SK-N-SH treated with all-trans-retinoic acid at 6 μM for 48 hours (cell line): ENCODE measurements around the gene THSD8.

Experiments used
- ATAC-seq: fragments of 200-7000 bp; cut with Tn5 transposase; 3 replicates; pipeline ENCODE4 v1.9.1; 2020; ENCODE audit warnings: mild to moderate bottlenecking, moderate library complexity
- ARNTL ChIP-seq: fragments of 450-650 bp; formaldehyde crosslinking; IDR thresholded peaks from 2 replicates; pipeline ENCODE4 v1.5.0; 2020; ENCODE audit warnings: low read depth, mild to moderate bottlenecking, moderate library complexity, borderline replicate concordance
- CREB5 ChIP-seq: fragments of 250-450 bp; sonication (Bioruptor Pico); IDR thresholded peaks from 2 replicates; pipeline ENCODE4 v1.5.1; 2020; ENCODE audit warnings: low read depth, mild to moderate bottlenecking, moderate library complexity
- CSDC2 ChIP-seq: fragments of 250-450 bp; sonication (Bioruptor Pico); IDR thresholded peaks from 2 replicates; pipeline ENCODE4 v1.5.0; 2020; ENCODE audit warnings: mild to moderate bottlenecking, moderate library complexity
- CSRNP3 ChIP-seq: fragments of 250-450 bp; sonication (Bioruptor Pico); IDR thresholded peaks from 2 replicates; pipeline ENCODE4 v1.5.1; 2021; ENCODE audit warnings: mild to moderate bottlenecking, moderate library complexity
- ESRRG ChIP-seq: fragments of 250-450 bp; sonication (Bioruptor Pico); IDR thresholded peaks from 2 replicates; pipeline ENCODE4 v1.6.1; 2021; ENCODE audit warnings: mild to moderate bottlenecking
- GLIS3 ChIP-seq: fragments of 250-450 bp; sonication (Bioruptor Pico); IDR thresholded peaks from 2 replicates; pipeline ENCODE4 v1.5.0; 2020; ENCODE audit warnings: mild to moderate bottlenecking, moderate library complexity
- ISL1 ChIP-seq: fragments of 250-450 bp; sonication (Bioruptor Pico); IDR thresholded peaks from 2 replicates; pipeline ENCODE4 v2.1.2; 2022; ENCODE audit warnings: mild to moderate bottlenecking, moderate library complexity
- POU6F1 ChIP-seq: fragments of 250-450 bp; sonication (Bioruptor Pico); IDR thresholded peaks from 2 replicates; pipeline ENCODE4 v1.8.0; 2021; ENCODE audit warnings: low read depth, mild to moderate bottlenecking, moderate library complexity, borderline replicate concordance
- RARB ChIP-seq: fragments of 250-450 bp; sonication (Bioruptor Pico); IDR thresholded peaks from 2 replicates; pipeline ENCODE4 v1.8.0; 2021; ENCODE audit warnings: mild to moderate bottlenecking, moderate library complexity
- SNAI2 ChIP-seq: fragments of 250-450 bp; sonication (Bioruptor Pico); IDR thresholded peaks from 2 replicates; pipeline ENCODE4 v1.5.0; 2020; ENCODE audit warnings: mild to moderate bottlenecking, moderate library complexity
- TCF4 ChIP-seq: fragments of 250-450 bp; sonication (Bioruptor Pico); IDR thresholded peaks from 2 replicates; pipeline ENCODE4 v1.8.0; 2021; ENCODE audit warnings: mild to moderate bottlenecking, moderate library complexity, borderline replicate concordance
- TOX ChIP-seq: fragments of 250-450 bp; sonication (Bioruptor Pico); IDR thresholded peaks from 2 replicates; pipeline ENCODE4 v1.8.0; 2021; ENCODE audit warnings: mild to moderate bottlenecking, moderate library complexity, borderline replicate concordance
- TSHZ2 ChIP-seq: fragments of 250-450 bp; sonication (Bioruptor Pico); IDR thresholded peaks from 2 replicates; pipeline ENCODE4 v1.5.0; 2020; ENCODE audit warnings: mild to moderate bottlenecking, moderate library complexity
- ZC3H10 ChIP-seq: fragments of 250-450 bp; sonication (Bioruptor Pico); IDR thresholded peaks from 2 replicates; pipeline ENCODE4 v1.5.1; 2021; ENCODE audit warnings: mild to moderate bottlenecking, moderate library complexity
- ZFP3 ChIP-seq: fragments of 250-450 bp; sonication (Bioruptor Pico); IDR thresholded peaks from 2 replicates; pipeline ENCODE4 v1.5.0; 2020; ENCODE audit warnings: mild to moderate bottlenecking, moderate library complexity
- ZFP30 ChIP-seq: fragments of 450-650 bp; formaldehyde crosslinking; IDR thresholded peaks from 2 replicates; pipeline ENCODE4 v1.5.0; 2022; ENCODE audit warnings: mild to moderate bottlenecking, moderate library complexity
- ZNF565 ChIP-seq: fragments of 450-650 bp; formaldehyde crosslinking; conservative IDR thresholded peaks from 2 replicates; pipeline ENCODE4 v1.5.0; 2020; ENCODE audit warnings: low read depth, mild to moderate bottlenecking, moderate library complexity
- ZNF70 ChIP-seq: fragments of 450-650 bp; formaldehyde crosslinking; IDR thresholded peaks from 2 replicates; pipeline ENCODE4 v1.5.0; 2020; ENCODE audit warnings: mild to moderate bottlenecking, moderate library complexity
- ZNF8 ChIP-seq: fragments of 450-650 bp; formaldehyde crosslinking; IDR thresholded peaks from 2 replicates; pipeline ENCODE4 v1.5.0; 2020; ENCODE audit warnings: mild to moderate bottlenecking, moderate library complexity
- TF ChIP-seq, protein P1 (sequence below): fragments of 250-450 bp; sonication (Bioruptor Pico); IDR thresholded peaks from 2 replicates; pipeline ENCODE4 v1.8.0; 2020; ENCODE audit warnings: mild to moderate bottlenecking, moderate library complexity, borderline replicate concordance

The THSD8 gene

DNA sequence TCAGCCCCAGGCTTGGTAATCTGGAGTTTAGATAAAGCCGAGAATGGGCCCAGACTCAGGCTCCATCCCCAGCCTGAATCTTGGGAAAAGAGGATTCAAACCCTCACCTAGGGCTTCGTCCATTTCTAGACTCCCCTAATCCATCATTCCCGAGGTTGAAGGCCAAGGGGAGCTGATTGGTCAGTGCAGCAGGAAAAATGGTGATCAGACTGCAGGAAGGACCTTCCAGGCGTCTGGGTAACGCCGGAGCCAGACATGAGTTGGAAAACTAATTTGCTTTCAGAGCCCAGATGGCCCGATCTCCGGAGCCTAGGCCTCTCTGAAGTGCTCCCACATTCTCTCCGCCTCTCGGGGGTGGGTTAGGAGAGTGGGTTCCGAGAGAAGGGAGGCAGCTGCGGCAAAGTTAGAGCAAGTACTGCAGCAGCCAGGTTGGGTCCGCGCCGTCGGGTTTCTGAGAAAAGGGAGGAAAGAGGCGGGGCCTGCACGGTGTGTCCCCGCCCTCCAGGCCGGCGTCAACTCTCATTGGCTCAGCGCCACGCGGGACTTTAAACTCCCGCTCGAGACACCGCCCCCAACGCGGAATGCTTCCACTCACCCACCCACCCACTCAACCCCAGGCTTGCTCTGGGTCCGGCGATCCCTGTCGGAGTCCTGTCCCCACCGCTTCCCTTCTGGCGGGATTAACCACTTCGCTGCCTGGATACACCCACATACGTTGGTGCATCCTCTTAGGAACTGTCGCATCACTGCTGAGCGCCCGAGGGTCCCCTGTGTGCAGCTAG is 33.3 kb downstream of the THSD8 start:
- no peak for TF ChIP-seq ZFP3 (CRISPR knock-in tag)
- TF ChIP-seq, all 23 proteins: peak for 0
- peak; percentile 44 for ATAC-seq

DNA sequence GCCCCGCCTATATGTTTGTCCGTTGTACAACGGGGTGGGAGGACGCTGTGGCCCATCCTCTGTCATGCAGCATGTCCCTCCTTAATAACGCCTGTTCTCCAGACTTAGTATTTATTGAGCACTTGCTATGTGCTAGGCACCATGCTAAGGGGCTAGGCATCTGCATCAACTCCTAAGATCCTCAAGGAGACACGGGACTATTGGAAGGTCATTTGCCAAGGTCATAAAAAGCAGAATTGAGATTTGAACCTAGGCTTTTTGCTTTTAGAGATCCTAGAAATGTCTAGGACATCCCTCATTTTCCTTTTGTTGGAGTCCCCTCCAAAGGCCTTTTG is 34.6 kb downstream of the THSD8 start:
- TF ChIP-seq, protein P1, sequence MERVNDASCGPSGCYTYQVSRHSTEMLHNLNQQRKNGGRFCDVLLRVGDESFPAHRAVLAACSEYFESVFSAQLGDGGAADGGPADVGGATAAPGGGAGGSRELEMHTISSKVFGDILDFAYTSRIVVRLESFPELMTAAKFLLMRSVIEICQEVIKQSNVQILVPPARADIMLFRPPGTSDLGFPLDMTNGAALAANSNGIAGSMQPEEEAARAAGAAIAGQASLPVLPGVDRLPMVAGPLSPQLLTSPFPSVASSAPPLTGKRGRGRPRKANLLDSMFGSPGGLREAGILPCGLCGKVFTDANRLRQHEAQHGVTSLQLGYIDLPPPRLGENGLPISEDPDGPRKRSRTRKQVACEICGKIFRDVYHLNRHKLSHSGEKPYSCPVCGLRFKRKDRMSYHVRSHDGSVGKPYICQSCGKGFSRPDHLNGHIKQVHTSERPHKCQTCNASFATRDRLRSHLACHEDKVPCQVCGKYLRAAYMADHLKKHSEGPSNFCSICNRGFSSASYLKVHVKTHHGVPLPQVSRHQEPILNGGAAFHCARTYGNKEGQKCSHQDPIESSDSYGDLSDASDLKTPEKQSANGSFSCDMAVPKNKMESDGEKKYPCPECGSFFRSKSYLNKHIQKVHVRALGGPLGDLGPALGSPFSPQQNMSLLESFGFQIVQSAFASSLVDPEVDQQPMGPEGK (CRISPR knock-in tag), result no peak
- TF ChIP-seq ZNF70 (CRISPR knock-in tag) (0 out of 2 replicates have a peak, but pooled peaks have one; percentile 22), ISL1 (CRISPR knock-in tag) (no peak), SNAI2 (CRISPR knock-in tag) (no peak), CSRNP3 (CRISPR knock-in tag) (no peak)

GRCh38 chr19:12837225-12837624 is 35.4 kb downstream of the THSD8 start:
- ATAC-seq, result no peak
- no peak for TF ChIP-seq TSHZ2 (CRISPR knock-in tag)
- TF ChIP-seq TCF4 (CRISPR knock-in tag), result no peak
- no peak for TF ChIP-seq TOX
- TF ChIP-seq, protein P1 (CRISPR knock-in tag), result no peak
- TF ChIP-seq ZNF70 (CRISPR knock-in tag), result no peak
- TF ChIP-seq ESRRG (CRISPR knock-in tag), result no peak
- no peak for TF ChIP-seq RARB (CRISPR knock-in tag)
- TF ChIP-seq ZFP30 (CRISPR knock-in tag), result no peak
- no peak for TF ChIP-seq ISL1 (CRISPR knock-in tag)
- TF ChIP-seq GLIS3 (CRISPR knock-in tag), result no peak
- no peak for TF ChIP-seq ARNTL (CRISPR knock-in tag)
- no peak for TF ChIP-seq CSRNP3 (CRISPR knock-in tag)
- TF ChIP-seq CSDC2 (CRISPR knock-in tag), result no peak
- no peak for TF ChIP-seq ZNF565
- TF ChIP-seq ZC3H10 (CRISPR knock-in tag), result no peak
- TF ChIP-seq SNAI2 (CRISPR knock-in tag), result no peak
- TF ChIP-seq POU6F1 (CRISPR knock-in tag), result no peak
- no peak for TF ChIP-seq ZFP3 (CRISPR knock-in tag)
- no peak for TF ChIP-seq CREB5
- TF ChIP-seq ZNF8 (CRISPR knock-in tag), result no peak

More for the DNA sequence above, 34.6 kb downstream of the THSD8 start:
- no peak for ATAC-seq
